Renal pelvis (tissue), 12 donors: ENCODE data around the gene MRPL17. TPM values are rescaled to one million over a fixed set of nuclear protein-coding genes. Genes with fewer than 3 reads are reported as not detected.
"Not testable (repeated sequence)": the region's sequence is repeated elsewhere in the genome, so short reads cannot be mapped to it uniquely, and the experiment has no call there.

Experiments
- DNase-seq: peaks from one replicate; pipeline ENCODE4 v3.0.0-alpha.2; 2013
- long read RNA-seq, 16 experiments: transcript quantifications; one replicate each; lab custom pipeline, GENCODE V29; 2026
- polyA plus RNA-seq, 3 donors: library from polyadenylated mRNA; unstranded; fragments of 120-200 nt; gene quantifications; one replicate each; pipeline ENCODE4 v1.2.1, GENCODE V29; 2013; ENCODE audit not compliant: insufficient read length in 3 of 3

The MRPL17 gene
- polyA plus RNA-seq, result 10 to 100 TPM; 68.0 to 88.5 (median 79.3) TPM
- long read RNA-seq, donor 1, transcript MRPL17-201 (3 exons, 1,969 nt), result major isoform, 47 of 80 reads
- long read RNA-seq, donor 1, transcript MRPL17-202 (2 exons, 1,002 nt), result minor isoform, 33 of 80 reads
- long read RNA-seq, donor 1, partial matches to known transcripts, result 0 of 80 reads
- long read RNA-seq, donor 1, other reads (novel, unspliced or antisense), result 0 of 80 reads
- long read RNA-seq, donor 2, transcript MRPL17-201 (3 exons, 1,969 nt), result major isoform, 63 of 108 reads
- long read RNA-seq, donor 2, transcript MRPL17-202 (2 exons, 1,002 nt), result minor isoform, 45 of 108 reads
- long read RNA-seq, donor 2, partial matches to known transcripts, result 0 of 108 reads
- long read RNA-seq, donor 2, other reads (novel, unspliced or antisense), result 0 of 108 reads
- long read RNA-seq, donor 3, transcript MRPL17-202 (2 exons, 1,002 nt), result minor isoform, 25 of 55 reads
- long read RNA-seq, donor 3, transcript MRPL17-201 (3 exons, 1,969 nt), result major isoform, 30 of 55 reads
- long read RNA-seq, donor 3, partial matches to known transcripts, result 0 of 55 reads
- long read RNA-seq, donor 3, other reads (novel, unspliced or antisense), result 0 of 55 reads
- long read RNA-seq, donor 4, transcript MRPL17-201 (3 exons, 1,969 nt), result major isoform, 48 of 81 reads
- long read RNA-seq, donor 4, transcript MRPL17-202 (2 exons, 1,002 nt), result minor isoform, 32 of 81 reads
- long read RNA-seq, donor 4, partial matches to known transcripts, result 0 of 81 reads
- long read RNA-seq, donor 4, other reads (novel, unspliced or antisense), result 0 of 81 reads
- long read RNA-seq, donor 5, transcript MRPL17-202 (2 exons, 1,002 nt), result minor isoform, 11 of 30 reads
- long read RNA-seq, donor 5, transcript MRPL17-201 (3 exons, 1,969 nt), result major isoform, 19 of 30 reads
- long read RNA-seq, donor 5, partial matches to known transcripts, result 0 of 30 reads
- long read RNA-seq, donor 5, other reads (novel, unspliced or antisense), result 0 of 30 reads
- long read RNA-seq, donor 6, transcript MRPL17-202 (2 exons, 1,002 nt), result minor isoform, 16 of 53 reads
- long read RNA-seq, donor 6, transcript MRPL17-201 (3 exons, 1,969 nt), result major isoform, 29 of 53 reads
- long read RNA-seq, donor 6, partial matches to known transcripts, result 8 of 53 reads
- long read RNA-seq, donor 6, other reads (novel, unspliced or antisense), result 0 of 53 reads
- long read RNA-seq, donor 7, transcript MRPL17-201 (3 exons, 1,969 nt), result major isoform, 40 of 59 reads
- long read RNA-seq, donor 7, transcript MRPL17-202 (2 exons, 1,002 nt), result minor isoform, 19 of 59 reads
- long read RNA-seq, donor 7, partial matches to known transcripts, result 0 of 59 reads
- long read RNA-seq, donor 7, other reads (novel, unspliced or antisense), result 0 of 59 reads
- long read RNA-seq, donor 8, transcript MRPL17-202 (2 exons, 1,002 nt), result major isoform, 9 of 17 reads
- long read RNA-seq, donor 8, transcript MRPL17-201 (3 exons, 1,969 nt), result minor isoform, 8 of 17 reads
- long read RNA-seq, donor 8, partial matches to known transcripts, result 0 of 17 reads
- long read RNA-seq, donor 8, other reads (novel, unspliced or antisense), result 0 of 17 reads
- long read RNA-seq, donor 9, transcript MRPL17-202 (2 exons, 1,002 nt), result minor isoform, 38 of 83 reads
- long read RNA-seq, donor 9, transcript MRPL17-201 (3 exons, 1,969 nt), result major isoform, 45 of 83 reads
- long read RNA-seq, donor 9, partial matches to known transcripts, result 0 of 83 reads
- long read RNA-seq, donor 9, other reads (novel, unspliced or antisense), result 0 of 83 reads
- long read RNA-seq, donor 10, transcript MRPL17-201 (3 exons, 1,969 nt), result major isoform, 32 of 54 reads
- long read RNA-seq, donor 10, transcript MRPL17-202 (2 exons, 1,002 nt), result minor isoform, 22 of 54 reads
- long read RNA-seq, donor 10, partial matches to known transcripts, result 0 of 54 reads
- long read RNA-seq, donor 10, other reads (novel, unspliced or antisense), result 0 of 54 reads
- long read RNA-seq, donor 11, transcript MRPL17-201 (3 exons, 1,969 nt), result major isoform, 27 of 30 reads
- long read RNA-seq, donor 11, partial matches to known transcripts, result 0 of 30 reads
- long read RNA-seq, donor 11, other reads (novel, unspliced or antisense), result 0 of 30 reads
- long read RNA-seq, donor 12, transcript MRPL17-201 (3 exons, 1,969 nt), result major isoform, 41 of 78 reads
- long read RNA-seq, donor 12, transcript MRPL17-202 (2 exons, 1,002 nt), result minor isoform, 30 of 78 reads
- long read RNA-seq, donor 12, partial matches to known transcripts, result 7 of 78 reads
- long read RNA-seq, donor 12, other reads (novel, unspliced or antisense), result 0 of 78 reads
- long read RNA-seq, donor 13, transcript MRPL17-201 (3 exons, 1,969 nt), result major isoform, 19 of 27 reads
- long read RNA-seq, donor 13, transcript MRPL17-202 (2 exons, 1,002 nt), result minor isoform, 8 of 27 reads
- long read RNA-seq, donor 13, partial matches to known transcripts, result 0 of 27 reads
- long read RNA-seq, donor 13, other reads (novel, unspliced or antisense), result 0 of 27 reads
- long read RNA-seq, donor 14, result 0 reads
- long read RNA-seq, donor 15, transcript MRPL17-202 (2 exons, 1,002 nt), result minor isoform, 35 of 78 reads
- long read RNA-seq, donor 15, transcript MRPL17-201 (3 exons, 1,969 nt), result major isoform, 43 of 78 reads
- long read RNA-seq, donor 15, partial matches to known transcripts, result 0 of 78 reads
- long read RNA-seq, donor 15, other reads (novel, unspliced or antisense), result 0 of 78 reads
- long read RNA-seq, donor 16, transcript MRPL17-201 (3 exons, 1,969 nt), result major isoform, 63 of 106 reads
- long read RNA-seq, donor 16, transcript MRPL17-202 (2 exons, 1,002 nt), result minor isoform, 43 of 106 reads
- long read RNA-seq, donor 16, partial matches to known transcripts, result 0 of 106 reads
- long read RNA-seq, donor 16, other reads (novel, unspliced or antisense), result 0 of 106 reads

- peak; percentile 99 for DNase-seq
Measured at GRCh38 chr11:6682936-6683861, at the start of gene MRPL17. TSS of gene MRPL17 (minus strand) at chr11:6683340. CDS start at chr11:6683296, 44 bp downstream.

GRCh38 chr11:6727971-6728760 is 45.0 kb upstream of the MRPL17 start:
- DNase-seq, result no peak

- no peak for DNase-seq
Measured at GRCh38 chr11:6725386-6725896, 42.3 kb upstream of the MRPL17 start.

- DNase-seq, result no peak
Measured at GRCh38 chr11:6724013-6724412, 40.9 kb upstream of the MRPL17 start.

- DNase-seq, result no peak
Measured at GRCh38 chr11:6721343-6721742, 38.2 kb upstream of the MRPL17 start.

- no peak for DNase-seq
Measured at GRCh38 chr11:6719576-6719975, 36.4 kb upstream of the MRPL17 start.

GRCh38 chr11:6717426-6717825 is 34.3 kb upstream of the MRPL17 start:
- no peak for DNase-seq

GRCh38 chr11:6711552-6711951 is 28.4 kb upstream of the MRPL17 start:
- DNase-seq, result not testable (repeated sequence)

GRCh38 chr11:6708876-6709275 is 25.7 kb upstream of the MRPL17 start:
- no peak for DNase-seq

GRCh38 chr11:6705905-6706535 is 22.9 kb upstream of the MRPL17 start:
- peak; percentile 79 for DNase-seq

GRCh38 chr11:6703247-6704063 is 20.3 kb upstream of the MRPL17 start:
- DNase-seq, result no peak

GRCh38 chr11:6701955-6702354 is 18.8 kb upstream of the MRPL17 start:
- not testable (repeated sequence) for DNase-seq

GRCh38 chr11:6695377-6695776 is 12.2 kb upstream of the MRPL17 start:
- DNase-seq, result no peak

GRCh38 chr11:6694229-6694535 is 11.0 kb upstream of the MRPL17 start:
- DNase-seq, result no peak
